ENCODE data around the gene RAB18. TPM values are rescaled to one million over a fixed set of nuclear protein-coding genes. Genes with fewer than 3 reads are reported as not detected.

Gene RAB18
- total and polyA plus RNA-seq, 2 of the 8 experiments (the other 6 are each of a cell fraction or from before 2014, with no cell fraction given) = 14.7 to 69.7 TPM

- no peak for TF ChIP-seq USF2 (IDR thresholded peaks at IDR 0.05; ENCODE audit: low read length)
- TF ChIP-seq NANOG (IDR thresholded peaks at IDR 0.05; ENCODE audit: insufficient read depth, low read depth, low read length, poor library complexity, severe bottlenecking) = no peak
- TF ChIP-seq GABPA (IDR thresholded peaks at IDR 0.05; ENCODE audit: borderline replicate concordance, insufficient read depth, low read length) = no peak
- no peak for TF ChIP-seq KDM1A (IDR thresholded peaks at IDR 0.05; ENCODE audit: borderline replicate concordance, low read length)
- TF ChIP-seq EP300 (IDR thresholded peaks at IDR 0.05; ENCODE audit: borderline replicate concordance in 1 of 2, low read depth in 2 of 2, low read length in 2 of 2) = no peak
- no peak for TF ChIP-seq TCF12 (IDR thresholded peaks at IDR 0.05; ENCODE audit: low read depth, low read length)
Measured at GRCh38 chr10:27535317-27535716, 31.2 kb downstream of the RAB18 start (continued).
